OCI-LY1 (cell line): ENCODE data around the gene NADK.

Experiments
- CTCF ChIP-seq: fragments of 200-600 bp; sonication (generic), shearing (Covaris generic); IDR thresholded peaks from 2 replicates; pipeline ENCODE4 v1.5.1; 2017; ENCODE audit warnings: mild to moderate bottlenecking, antibody characterized with exemption, low read length, moderate library complexity, mixed read lengths
- EZH2 ChIP-seq: fragments of 200-600 bp; sonication (generic), shearing (Covaris generic); IDR thresholded peaks from 2 replicates; pipeline ENCODE4 v1.8.0; 2017; ENCODE audit warnings: borderline replicate concordance, mixed run types, mild to moderate bottlenecking, antibody characterized with exemption, low read length, moderate library complexity, mixed read lengths

- TF ChIP-seq CTCF: no peak
- no peak for TF ChIP-seq EZH2
Observed at GRCh38 chr1:1817221-1817620, 39.0 kb upstream of the NADK start.
